WTC11 (cell line): ENCODE measurements around the gene OR9Q1. TPM values are rescaled to one million over a fixed set of nuclear protein-coding genes. Genes with fewer than 3 reads are reported as not detected.

Source experiments
- ATAC-seq: fragments of 200-7000 bp; cut with Tn5 transposase; 2 replicates; pipeline ENCODE4 v1.10.0; 2021; ENCODE audit warnings: mild to moderate bottlenecking, moderate library complexity
- CTCF ChIA-PET: fragments of 300-600 bp; sonication (Branson Sonifier 250); formaldehyde crosslinking; loops from one replicate; lab custom pipeline; 2021; ENCODE audit warnings: antibody characterized with exemption; lab: Charles Lee
- POLR2A ChIA-PET: fragments of 350-600 bp; sonication (Branson Sonifier 250); formaldehyde crosslinking; loops from one replicate; lab custom pipeline; 2021; ENCODE audit warnings: antibody characterized with exemption; lab: Charles Lee
- DNase-seq: peaks from one replicate; pipeline ENCODE4 v3.0.0; 2021; ENCODE audit warnings: low spot score
- H3K27ac Mint-ChIP-seq: 2 replicates; pipeline ENCODE4 v1.8.0; 2021; ENCODE audit warnings: mixed read lengths
- H3K27me3 Mint-ChIP-seq: 2 replicates; pipeline ENCODE4 v1.8.0; 2021; ENCODE audit warnings: low read depth, mild to moderate bottlenecking, moderate library complexity, mixed read lengths
- H3K36me3 Mint-ChIP-seq: 2 replicates; pipeline ENCODE4 v1.8.0; 2021; ENCODE audit warnings: mixed read lengths
- H3K4me1 Mint-ChIP-seq: 2 replicates; pipeline ENCODE4 v1.8.0; 2022; ENCODE audit warnings: mixed read lengths
- H3K4me3 Mint-ChIP-seq: 2 replicates; pipeline ENCODE4 v1.8.0; 2021; ENCODE audit warnings: mild to moderate bottlenecking, moderate library complexity, mixed read lengths
- H3K9me3 Mint-ChIP-seq: 2 replicates; pipeline ENCODE4 v1.8.0; 2021; ENCODE audit warnings: mixed read lengths
- ATF1 ChIP-seq: sonication (generic); formaldehyde crosslinking; IDR thresholded peaks from 2 replicates; pipeline ENCODE4 v1.8.1; 2023; ENCODE audit warnings: mild to moderate bottlenecking, moderate library complexity, missing genetic modification reagents
- CREB1 ChIP-seq: sonication (generic); formaldehyde crosslinking; IDR thresholded peaks from 2 replicates; pipeline ENCODE4 v1.8.0; 2023; ENCODE audit warnings: mild to moderate bottlenecking, missing genetic modification reagents
- FOXK1 ChIP-seq: sonication (generic); formaldehyde crosslinking; IDR thresholded peaks from 2 replicates; pipeline ENCODE4 v1.8.0; 2022; ENCODE audit warnings: mild to moderate bottlenecking, moderate library complexity, missing genetic modification reagents
- GTF2I ChIP-seq: fragments of 250-450 bp; sonication (Bioruptor Pico); conservative IDR thresholded peaks from 2 replicates; pipeline ENCODE4 v1.4.0; 2021; ENCODE audit warnings: mild to moderate bottlenecking
- MXD4 ChIP-seq: fragments of 250-450 bp; sonication (Bioruptor Pico); IDR thresholded peaks from 2 replicates; pipeline ENCODE4 v1.8.0; 2021; ENCODE audit warnings: mild to moderate bottlenecking, moderate library complexity, borderline replicate concordance
- NFATC4 ChIP-seq: fragments of 250-450 bp; sonication (Bioruptor Pico); IDR thresholded peaks from 2 replicates; pipeline ENCODE4 v1.9.0; 2021; ENCODE audit warnings: mild to moderate bottlenecking
- NR1H2 ChIP-seq: sonication (generic); formaldehyde crosslinking; IDR thresholded peaks from 2 replicates; pipeline ENCODE4 v1.9.0; 2021; ENCODE audit warnings: mild to moderate bottlenecking, moderate library complexity, missing genetic modification reagents
- PRRX2 ChIP-seq: fragments of 250-450 bp; sonication (Bioruptor Pico); IDR thresholded peaks from 2 replicates; pipeline ENCODE4 v1.8.0; 2021; ENCODE audit warnings: mild to moderate bottlenecking
- RELA ChIP-seq: sonication (generic); formaldehyde crosslinking; IDR thresholded peaks from 2 replicates; pipeline ENCODE4 v1.8.1; 2022; ENCODE audit warnings: missing genetic modification reagents, mild to moderate bottlenecking, borderline replicate concordance
- ZNF121 ChIP-seq: sonication (generic); formaldehyde crosslinking; IDR thresholded peaks from 2 replicates; pipeline ENCODE4 v1.8.0; 2023; ENCODE audit warnings: missing genetic modification reagents
- ZNF671 ChIP-seq: fragments of 250-450 bp; sonication (Bioruptor Pico); IDR thresholded peaks from 2 replicates; pipeline ENCODE4 v1.8.0; 2021; ENCODE audit warnings: mild to moderate bottlenecking
- total RNA-seq: library from RNA; stranded (reverse); gene quantifications from 3 replicates; pipeline ENCODE4 v1.2.3, GENCODE V29; 2021
- TF ChIP-seq, protein P1 (sequence below): fragments of 250-450 bp; sonication (Bioruptor Pico); IDR thresholded peaks from 2 replicates; pipeline ENCODE4 v1.8.0; 2021; ENCODE audit warnings: mild to moderate bottlenecking
- TF ChIP-seq, protein P2 (sequence below): sonication (generic); formaldehyde crosslinking; IDR thresholded peaks from 2 replicates; pipeline ENCODE4 v1.8.0; 2022; ENCODE audit warnings: missing genetic modification reagents
- TF ChIP-seq, protein P3 (sequence below): sonication (generic); formaldehyde crosslinking; IDR thresholded peaks from 2 replicates; pipeline ENCODE4 v1.8.1; 2023; ENCODE audit warnings: mild to moderate bottlenecking, missing genetic modification reagents
- TF ChIP-seq, protein P4 (sequence below): sonication (generic); formaldehyde crosslinking; IDR thresholded peaks from 2 replicates; pipeline ENCODE4 v1.8.0; 2023; ENCODE audit warnings: missing genetic modification reagents, mild to moderate bottlenecking, borderline replicate concordance
- TF ChIP-seq, protein P5 (sequence below): fragments of 250-450 bp; sonication (Bioruptor Pico); IDR thresholded peaks from 2 replicates; pipeline ENCODE4 v1.9.0; 2021; ENCODE audit warnings: mild to moderate bottlenecking
- TF ChIP-seq, protein P6 (sequence below): sonication (generic); formaldehyde crosslinking; IDR thresholded peaks from 2 replicates; pipeline ENCODE4 v1.8.0; 2022; ENCODE audit warnings: mild to moderate bottlenecking, missing genetic modification reagents

Gene OR9Q1
- total RNA-seq, 1 experiment from 2014 or later: not detected

DNA sequence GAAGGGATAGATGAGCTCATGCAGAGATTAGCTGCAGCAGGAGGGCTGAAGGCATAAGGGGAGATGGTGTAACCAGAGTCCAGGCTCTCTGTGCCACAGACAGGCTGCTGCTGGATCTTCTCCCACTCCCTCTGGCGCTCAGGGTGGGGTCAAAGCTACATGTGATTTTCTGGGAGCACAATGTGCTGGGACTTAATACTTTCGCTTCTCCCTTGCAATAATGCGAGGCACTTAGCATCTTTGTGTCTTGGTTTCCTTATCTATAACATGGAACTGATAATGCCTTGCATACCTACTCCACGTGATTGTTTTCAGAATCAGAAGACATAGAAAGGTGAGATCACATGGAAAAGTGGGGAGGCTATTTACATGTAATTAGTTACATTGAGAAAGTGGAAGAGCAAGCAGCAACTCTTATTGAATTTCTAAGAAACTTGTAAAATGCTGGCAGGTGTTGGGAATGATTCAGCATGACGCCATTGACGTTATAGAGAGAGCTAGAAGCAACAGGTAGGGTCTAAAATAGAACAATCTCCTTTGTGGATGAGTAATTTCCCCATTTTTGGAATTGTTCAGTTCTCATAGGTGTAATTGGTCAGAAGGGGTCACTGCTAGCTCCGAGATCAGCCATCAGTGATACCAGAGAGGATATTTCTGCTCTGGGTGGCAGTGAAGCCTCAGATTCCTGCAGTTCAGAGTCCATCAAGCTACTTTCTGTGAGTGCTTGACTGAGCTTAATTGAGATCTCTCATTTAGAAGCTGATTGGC is 109.8 kb downstream of the OR9Q1 start:
- ATAC-seq: peak; percentile 46
- Mint-ChIP-seq H3K4me1 (peaks cover 4% of the 10 kb centered on the region; the same call in 1 of the 2 replicates), H3K4me3 (no peak overlapping the region), H3K9me3 (no peaks in the 10 kb centered on the region), H3K36me3 (no peaks in the 10 kb centered on the region), H3K27me3 (no peaks in the 10 kb centered on the region), H3K27ac (no peak overlapping the region)
- POLR2A ChIA-PET: no interaction called here
- CTCF ChIA-PET: interaction anchor here (0.8 to 1.3 kb wide), 2 partner anchors 153 to 391 kb away, joined by 3 to 4 read pairs; no protein-coding TSS in a partner anchor
- TF ChIP-seq CREB1 (CRISPR knock-in tag) (no peak), NFATC4 (CRISPR knock-in tag) (no peak)
- TF ChIP-seq, protein P1, sequence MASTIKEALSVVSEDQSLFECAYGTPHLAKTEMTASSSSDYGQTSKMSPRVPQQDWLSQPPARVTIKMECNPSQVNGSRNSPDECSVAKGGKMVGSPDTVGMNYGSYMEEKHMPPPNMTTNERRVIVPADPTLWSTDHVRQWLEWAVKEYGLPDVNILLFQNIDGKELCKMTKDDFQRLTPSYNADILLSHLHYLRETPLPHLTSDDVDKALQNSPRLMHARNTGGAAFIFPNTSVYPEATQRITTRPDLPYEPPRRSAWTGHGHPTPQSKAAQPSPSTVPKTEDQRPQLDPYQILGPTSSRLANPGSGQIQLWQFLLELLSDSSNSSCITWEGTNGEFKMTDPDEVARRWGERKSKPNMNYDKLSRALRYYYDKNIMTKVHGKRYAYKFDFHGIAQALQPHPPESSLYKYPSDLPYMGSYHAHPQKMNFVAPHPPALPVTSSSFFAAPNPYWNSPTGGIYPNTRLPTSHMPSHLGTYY (CRISPR knock-in tag): no peak
- DNase-seq: no peak

DNA sequence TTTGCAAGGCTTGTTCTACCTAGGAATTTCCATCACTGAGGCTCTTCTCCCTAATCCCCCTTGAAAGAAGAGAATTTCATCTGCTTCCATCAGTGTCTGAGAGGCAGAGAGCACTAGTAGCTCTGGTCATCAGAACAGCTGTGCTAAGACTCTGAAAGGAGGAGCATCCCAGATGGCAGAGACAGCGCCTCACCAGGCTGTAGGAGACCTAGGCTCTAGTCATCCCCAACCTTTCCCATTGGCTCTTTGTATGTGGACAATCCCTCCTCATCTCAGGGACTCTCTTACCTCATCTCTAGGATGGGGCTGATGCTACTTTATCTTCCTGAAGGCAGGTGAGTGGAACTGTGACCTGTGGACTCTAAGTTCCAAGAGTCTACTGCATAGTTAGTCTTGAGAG is 110.5 kb downstream of the OR9Q1 start:
- DNase-seq (no peak), ATAC-seq (peak; percentile 65)
- no peaks in the 10 kb centered on the region for H3K36me3 Mint-ChIP-seq
- ChIA-PET CTCF (interaction anchor here (0.8 to 1.3 kb wide), 2 partner anchors 152 to 390 kb away, joined by 3 to 4 read pairs; no protein-coding TSS in a partner anchor), POLR2A (no interaction called here)
- H3K4me3 Mint-ChIP-seq: no peak overlapping the region
- H3K27ac Mint-ChIP-seq: no peak overlapping the region
- no peaks in the 10 kb centered on the region for H3K27me3 Mint-ChIP-seq
- peaks cover 3% of the 10 kb centered on the region; the same call in 1 of the 2 replicates for H3K9me3 Mint-ChIP-seq
- peaks cover 4% of the 10 kb centered on the region; the same call in 1 of the 2 replicates for H3K4me1 Mint-ChIP-seq
- TF ChIP-seq ZNF121 (no peak), NFATC4 (CRISPR knock-in tag) (no peak), NR1H2 (no peak), CREB1 (CRISPR knock-in tag) (no peak), ZNF671 (CRISPR knock-in tag) (no peak), ATF1 (CRISPR knock-in tag) (no peak), FOXK1 (CRISPR knock-in tag) (no peak), RELA (no peak), MXD4 (no peak), GTF2I (no peak), PRRX2 (CRISPR knock-in tag) (no peak)
- TF ChIP-seq, protein P2, sequence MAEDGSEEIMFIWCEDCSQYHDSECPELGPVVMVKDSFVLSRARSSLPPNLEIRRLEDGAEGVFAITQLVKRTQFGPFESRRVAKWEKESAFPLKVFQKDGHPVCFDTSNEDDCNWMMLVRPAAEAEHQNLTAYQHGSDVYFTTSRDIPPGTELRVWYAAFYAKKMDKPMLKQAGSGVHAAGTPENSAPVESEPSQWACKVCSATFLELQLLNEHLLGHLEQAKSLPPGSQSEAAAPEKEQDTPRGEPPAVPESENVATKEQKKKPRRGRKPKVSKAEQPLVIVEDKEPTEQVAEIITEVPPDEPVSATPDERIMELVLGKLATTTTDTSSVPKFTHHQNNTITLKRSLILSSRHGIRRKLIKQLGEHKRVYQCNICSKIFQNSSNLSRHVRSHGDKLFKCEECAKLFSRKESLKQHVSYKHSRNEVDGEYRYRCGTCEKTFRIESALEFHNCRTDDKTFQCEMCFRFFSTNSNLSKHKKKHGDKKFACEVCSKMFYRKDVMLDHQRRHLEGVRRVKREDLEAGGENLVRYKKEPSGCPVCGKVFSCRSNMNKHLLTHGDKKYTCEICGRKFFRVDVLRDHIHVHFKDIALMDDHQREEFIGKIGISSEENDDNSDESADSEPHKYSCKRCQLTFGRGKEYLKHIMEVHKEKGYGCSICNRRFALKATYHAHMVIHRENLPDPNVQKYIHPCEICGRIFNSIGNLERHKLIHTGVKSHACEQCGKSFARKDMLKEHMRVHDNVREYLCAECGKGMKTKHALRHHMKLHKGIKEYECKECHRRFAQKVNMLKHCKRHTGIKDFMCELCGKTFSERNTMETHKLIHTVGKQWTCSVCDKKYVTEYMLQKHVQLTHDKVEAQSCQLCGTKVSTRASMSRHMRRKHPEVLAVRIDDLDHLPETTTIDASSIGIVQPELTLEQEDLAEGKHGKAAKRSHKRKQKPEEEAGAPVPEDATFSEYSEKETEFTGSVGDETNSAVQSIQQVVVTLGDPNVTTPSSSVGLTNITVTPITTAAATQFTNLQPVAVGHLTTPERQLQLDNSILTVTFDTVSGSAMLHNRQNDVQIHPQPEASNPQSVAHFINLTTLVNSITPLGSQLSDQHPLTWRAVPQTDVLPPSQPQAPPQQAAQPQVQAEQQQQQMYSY: no peak
- TF ChIP-seq, protein P3, sequence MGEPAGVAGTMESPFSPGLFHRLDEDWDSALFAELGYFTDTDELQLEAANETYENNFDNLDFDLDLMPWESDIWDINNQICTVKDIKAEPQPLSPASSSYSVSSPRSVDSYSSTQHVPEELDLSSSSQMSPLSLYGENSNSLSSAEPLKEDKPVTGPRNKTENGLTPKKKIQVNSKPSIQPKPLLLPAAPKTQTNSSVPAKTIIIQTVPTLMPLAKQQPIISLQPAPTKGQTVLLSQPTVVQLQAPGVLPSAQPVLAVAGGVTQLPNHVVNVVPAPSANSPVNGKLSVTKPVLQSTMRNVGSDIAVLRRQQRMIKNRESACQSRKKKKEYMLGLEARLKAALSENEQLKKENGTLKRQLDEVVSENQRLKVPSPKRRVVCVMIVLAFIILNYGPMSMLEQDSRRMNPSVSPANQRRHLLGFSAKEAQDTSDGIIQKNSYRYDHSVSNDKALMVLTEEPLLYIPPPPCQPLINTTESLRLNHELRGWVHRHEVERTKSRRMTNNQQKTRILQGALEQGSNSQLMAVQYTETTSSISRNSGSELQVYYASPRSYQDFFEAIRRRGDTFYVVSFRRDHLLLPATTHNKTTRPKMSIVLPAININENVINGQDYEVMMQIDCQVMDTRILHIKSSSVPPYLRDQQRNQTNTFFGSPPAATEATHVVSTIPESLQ (CRISPR knock-in tag): no peak
- TF ChIP-seq, protein P4, sequence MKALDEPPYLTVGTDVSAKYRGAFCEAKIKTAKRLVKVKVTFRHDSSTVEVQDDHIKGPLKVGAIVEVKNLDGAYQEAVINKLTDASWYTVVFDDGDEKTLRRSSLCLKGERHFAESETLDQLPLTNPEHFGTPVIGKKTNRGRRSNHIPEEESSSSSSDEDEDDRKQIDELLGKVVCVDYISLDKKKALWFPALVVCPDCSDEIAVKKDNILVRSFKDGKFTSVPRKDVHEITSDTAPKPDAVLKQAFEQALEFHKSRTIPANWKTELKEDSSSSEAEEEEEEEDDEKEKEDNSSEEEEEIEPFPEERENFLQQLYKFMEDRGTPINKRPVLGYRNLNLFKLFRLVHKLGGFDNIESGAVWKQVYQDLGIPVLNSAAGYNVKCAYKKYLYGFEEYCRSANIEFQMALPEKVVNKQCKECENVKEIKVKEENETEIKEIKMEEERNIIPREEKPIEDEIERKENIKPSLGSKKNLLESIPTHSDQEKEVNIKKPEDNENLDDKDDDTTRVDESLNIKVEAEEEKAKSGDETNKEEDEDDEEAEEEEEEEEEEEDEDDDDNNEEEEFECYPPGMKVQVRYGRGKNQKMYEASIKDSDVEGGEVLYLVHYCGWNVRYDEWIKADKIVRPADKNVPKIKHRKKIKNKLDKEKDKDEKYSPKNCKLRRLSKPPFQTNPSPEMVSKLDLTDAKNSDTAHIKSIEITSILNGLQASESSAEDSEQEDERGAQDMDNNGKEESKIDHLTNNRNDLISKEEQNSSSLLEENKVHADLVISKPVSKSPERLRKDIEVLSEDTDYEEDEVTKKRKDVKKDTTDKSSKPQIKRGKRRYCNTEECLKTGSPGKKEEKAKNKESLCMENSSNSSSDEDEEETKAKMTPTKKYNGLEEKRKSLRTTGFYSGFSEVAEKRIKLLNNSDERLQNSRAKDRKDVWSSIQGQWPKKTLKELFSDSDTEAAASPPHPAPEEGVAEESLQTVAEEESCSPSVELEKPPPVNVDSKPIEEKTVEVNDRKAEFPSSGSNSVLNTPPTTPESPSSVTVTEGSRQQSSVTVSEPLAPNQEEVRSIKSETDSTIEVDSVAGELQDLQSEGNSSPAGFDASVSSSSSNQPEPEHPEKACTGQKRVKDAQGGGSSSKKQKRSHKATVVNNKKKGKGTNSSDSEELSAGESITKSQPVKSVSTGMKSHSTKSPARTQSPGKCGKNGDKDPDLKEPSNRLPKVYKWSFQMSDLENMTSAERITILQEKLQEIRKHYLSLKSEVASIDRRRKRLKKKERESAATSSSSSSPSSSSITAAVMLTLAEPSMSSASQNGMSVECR (CRISPR knock-in tag): no peak
- TF ChIP-seq, protein P5, sequence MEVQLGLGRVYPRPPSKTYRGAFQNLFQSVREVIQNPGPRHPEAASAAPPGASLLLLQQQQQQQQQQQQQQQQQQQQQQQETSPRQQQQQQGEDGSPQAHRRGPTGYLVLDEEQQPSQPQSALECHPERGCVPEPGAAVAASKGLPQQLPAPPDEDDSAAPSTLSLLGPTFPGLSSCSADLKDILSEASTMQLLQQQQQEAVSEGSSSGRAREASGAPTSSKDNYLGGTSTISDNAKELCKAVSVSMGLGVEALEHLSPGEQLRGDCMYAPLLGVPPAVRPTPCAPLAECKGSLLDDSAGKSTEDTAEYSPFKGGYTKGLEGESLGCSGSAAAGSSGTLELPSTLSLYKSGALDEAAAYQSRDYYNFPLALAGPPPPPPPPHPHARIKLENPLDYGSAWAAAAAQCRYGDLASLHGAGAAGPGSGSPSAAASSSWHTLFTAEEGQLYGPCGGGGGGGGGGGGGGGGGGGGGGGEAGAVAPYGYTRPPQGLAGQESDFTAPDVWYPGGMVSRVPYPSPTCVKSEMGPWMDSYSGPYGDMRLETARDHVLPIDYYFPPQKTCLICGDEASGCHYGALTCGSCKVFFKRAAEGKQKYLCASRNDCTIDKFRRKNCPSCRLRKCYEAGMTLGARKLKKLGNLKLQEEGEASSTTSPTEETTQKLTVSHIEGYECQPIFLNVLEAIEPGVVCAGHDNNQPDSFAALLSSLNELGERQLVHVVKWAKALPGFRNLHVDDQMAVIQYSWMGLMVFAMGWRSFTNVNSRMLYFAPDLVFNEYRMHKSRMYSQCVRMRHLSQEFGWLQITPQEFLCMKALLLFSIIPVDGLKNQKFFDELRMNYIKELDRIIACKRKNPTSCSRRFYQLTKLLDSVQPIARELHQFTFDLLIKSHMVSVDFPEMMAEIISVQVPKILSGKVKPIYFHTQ: no peak
- TF ChIP-seq, protein P6, sequence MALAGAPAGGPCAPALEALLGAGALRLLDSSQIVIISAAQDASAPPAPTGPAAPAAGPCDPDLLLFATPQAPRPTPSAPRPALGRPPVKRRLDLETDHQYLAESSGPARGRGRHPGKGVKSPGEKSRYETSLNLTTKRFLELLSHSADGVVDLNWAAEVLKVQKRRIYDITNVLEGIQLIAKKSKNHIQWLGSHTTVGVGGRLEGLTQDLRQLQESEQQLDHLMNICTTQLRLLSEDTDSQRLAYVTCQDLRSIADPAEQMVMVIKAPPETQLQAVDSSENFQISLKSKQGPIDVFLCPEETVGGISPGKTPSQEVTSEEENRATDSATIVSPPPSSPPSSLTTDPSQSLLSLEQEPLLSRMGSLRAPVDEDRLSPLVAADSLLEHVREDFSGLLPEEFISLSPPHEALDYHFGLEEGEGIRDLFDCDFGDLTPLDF (CRISPR knock-in tag): no peak
